ENCODE measurements around the gene NUP133.

The NUP133 gene

GRCh38 chr1:229461032-229461668, 47.0 kb downstream of the NUP133 start:
- no peak for DNase-seq (ENCODE audit: extremely low spot score)
- no peak for TF ChIP-seq CTCF (IDR thresholded peaks at IDR 0.05; ENCODE audit: control extremely low read depth, extremely low read depth, low read depth, missing control alignments)
- ChIA-PET CTCF (interaction anchor here (0.7 to 1.7 kb wide), 4 partner anchors 8 to 20 kb away, joined by 3 to 6 read pairs (median 4); no protein-coding TSS in a partner anchor), POLR2A (no interaction called here)

DNA sequence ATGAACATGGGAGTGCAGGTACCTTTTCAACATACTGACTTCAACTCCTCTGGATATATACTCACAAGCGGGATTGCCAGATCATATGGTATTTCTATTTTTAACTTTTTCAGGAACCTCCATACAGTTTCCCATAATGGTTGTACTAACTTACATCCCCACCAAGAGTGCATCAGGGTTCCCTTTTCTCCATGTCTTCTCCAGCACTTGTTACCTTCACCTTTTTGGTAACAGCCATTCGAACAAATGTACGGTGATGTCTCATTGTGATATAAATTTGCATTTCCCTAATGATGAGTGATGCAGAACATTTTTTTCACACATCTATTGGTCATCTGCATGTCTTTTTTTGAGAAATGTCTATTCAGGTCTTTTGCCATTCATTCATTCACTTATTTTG, 48.3 kb downstream of the NUP133 start:
- CTCF ChIA-PET: interaction anchor here (1.4 to 1.7 kb wide), 2 partner anchors 10 to 22 kb away, joined by 4 to 6 read pairs; no protein-coding TSS in a partner anchor
- POLR2A ChIA-PET: no interaction called here
- DNase-seq (ENCODE audit: extremely low spot score): no peak
- no peak for TF ChIP-seq CTCF (IDR thresholded peaks at IDR 0.05; ENCODE audit: control extremely low read depth, extremely low read depth, low read depth, missing control alignments)

- POLR2A ChIA-PET: no interaction called here
- CTCF ChIA-PET: interaction anchor here (1.3 kb wide), 1 partner anchor 17 kb away, joined by 5 read pairs; no protein-coding TSS in a partner anchor
- DNase-seq (ENCODE audit: extremely low spot score): no peak
- no peak for TF ChIP-seq CTCF (IDR thresholded peaks at IDR 0.05; ENCODE audit: control extremely low read depth, extremely low read depth, low read depth, missing control alignments)
Measured at GRCh38 chr1:229457436-229457835, 50.7 kb downstream of the NUP133 start.

DNA sequence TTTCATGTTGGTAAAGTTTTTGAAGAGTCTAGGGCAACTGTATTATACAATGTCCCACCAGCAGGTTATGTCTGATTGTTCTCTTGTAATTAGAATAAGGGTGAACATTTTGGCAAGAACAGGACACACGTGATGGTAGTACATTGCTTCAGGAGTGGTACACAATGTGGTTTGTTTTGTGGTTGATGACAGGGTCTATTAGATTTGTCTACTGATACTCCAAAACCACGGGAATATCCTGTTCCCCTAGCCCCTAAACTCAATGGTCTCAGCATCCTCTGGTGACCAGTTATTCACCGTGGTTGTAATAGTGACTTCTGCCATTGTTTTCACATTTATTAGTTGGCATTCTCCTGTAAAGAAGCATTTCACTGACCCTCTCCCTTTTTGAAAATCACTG, 52.1 kb downstream of the NUP133 start:
- POLR2A ChIA-PET: no interaction called here
- CTCF ChIA-PET: interaction anchor here (1.0 to 2.1 kb wide), 2 partner anchors 10 to 197 kb away, joined by 3 to 5 read pairs; no protein-coding TSS in a partner anchor
- no peak for DNase-seq (ENCODE audit: extremely low spot score)
- TF ChIP-seq CTCF (IDR thresholded peaks at IDR 0.05; ENCODE audit: control extremely low read depth, extremely low read depth, low read depth, missing control alignments): no peak

GRCh38 chr1:229454056-229454455, 54.1 kb downstream of the NUP133 start:
- no peak for DNase-seq (ENCODE audit: extremely low spot score)
- CTCF ChIA-PET: interaction anchor here (1.7 to 1.9 kb wide), 3 partner anchors 13 to 28 kb away, joined by 3 to 9 read pairs (median 7); no protein-coding TSS in a partner anchor
- no peak for TF ChIP-seq CTCF (IDR thresholded peaks at IDR 0.05; ENCODE audit: control extremely low read depth, extremely low read depth, low read depth, missing control alignments)
- POLR2A ChIA-PET: no interaction called here

GRCh38 chr1:229452956-229453801, 55.0 kb downstream of the NUP133 start:
- ChIA-PET POLR2A (no interaction called here), CTCF (interaction anchor here (0.8 to 1.9 kb wide), 11 partner anchors 10 to 198 kb away, joined by 3 to 9 read pairs (median 3); no protein-coding TSS in a partner anchor)
- DNase-seq (ENCODE audit: extremely low spot score): no peak
- peak; percentile 33 for TF ChIP-seq CTCF (IDR thresholded peaks at IDR 0.05; ENCODE audit: control extremely low read depth, extremely low read depth, low read depth, missing control alignments)
